Measurements from ENCODE around the gene ULK2.

Gene ULK2

GRCh38 chr17:19780846-19781245 is 86.9 kb downstream of the ULK2 start (continued):
- TF ChIP-seq ZNF132 (tag by site-specific recombination; IDR thresholded peaks at IDR 0.05; ENCODE audit: borderline replicate concordance) = no peak
- TF ChIP-seq ZNF549 (tag by site-specific recombination; IDR thresholded peaks at IDR 0.05) = no peak

GRCh38 chr17:19773534-19773933 is 94.2 kb downstream of the ULK2 start:
- H3K4me3 ChIP-seq (ENCODE audit: low read depth, low read length) = no peak overlapping the region
- POLR2A ChIA-PET = no interaction called here

DNA sequence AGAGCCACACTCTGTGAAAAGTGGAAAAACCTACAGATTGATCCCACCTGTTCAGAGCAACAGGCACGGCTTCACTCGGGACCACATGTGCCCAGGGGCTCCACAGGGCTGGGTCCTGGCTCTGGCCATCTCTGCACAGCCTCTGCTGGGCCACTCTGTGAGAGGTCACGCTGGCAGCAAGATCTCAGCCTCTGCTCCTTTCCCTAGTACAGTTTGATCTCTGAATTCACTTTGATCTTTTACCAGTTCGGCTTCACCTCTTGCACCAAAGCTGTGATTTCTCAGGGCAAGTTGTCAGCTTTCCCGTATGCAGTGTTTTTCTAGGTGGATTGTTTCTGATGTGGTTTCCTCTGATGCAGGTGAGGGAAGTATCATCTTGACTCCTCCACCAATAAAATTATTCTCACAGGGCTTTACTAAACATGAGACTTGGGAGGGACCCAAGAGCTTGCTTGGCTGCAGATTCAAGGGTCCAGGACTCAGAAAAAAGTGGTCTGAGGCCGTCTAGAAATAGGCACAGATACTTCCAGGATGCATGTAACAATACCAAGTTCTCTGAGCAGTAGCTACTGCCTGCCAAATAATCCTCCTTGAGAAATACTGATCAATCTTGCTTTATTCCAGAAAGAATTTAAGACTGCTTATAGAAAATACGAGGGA is 95.6 kb downstream of the ULK2 start:
- peaks cover 16 to 42% of the 10 kb centered on the region in 2 experiments for H3K36me3 ChIP-seq (ENCODE audit: control insufficient read depth in 2 of 2, insufficient read depth in 1 of 2, low read length in 2 of 2)
- CTCF ChIA-PET = interaction anchor here (2.3 kb wide), 1 partner anchor 9 kb away, joined by 15 read pairs; no protein-coding TSS in a partner anchor
- no peaks in the 10 kb centered on the region for H3K9me3 ChIP-seq (ENCODE audit: control insufficient read depth, insufficient read depth, low read depth, low read length)
- H3K4me3 ChIP-seq (ENCODE audit: low read depth, low read length) = no peak overlapping the region
- POLR2A ChIA-PET = interaction anchor here (1.3 kb wide), 1 partner anchor 394 kb away, joined by 3 read pairs; no protein-coding TSS in a partner anchor
- H3K27ac ChIP-seq (ENCODE audit: extremely low read depth, low read depth, low read length) = no peak overlapping the region
- TF ChIP-seq ZNF132 (tag by site-specific recombination; IDR thresholded peaks at IDR 0.05; ENCODE audit: borderline replicate concordance) (no peak), ZNF623 (tag by site-specific recombination; IDR thresholded peaks at IDR 0.05) (no peak), ZFP69B (tag by site-specific recombination; IDR thresholded peaks at IDR 0.05) (no peak)
- H3K4me1 ChIP-seq (ENCODE audit: control insufficient read depth, insufficient read depth, low read length) = no peaks in the 10 kb centered on the region

More at GRCh38 chr17:19773534-19773933, 94.2 kb downstream of the ULK2 start:
- H3K9me3 ChIP-seq (ENCODE audit: control insufficient read depth, insufficient read depth, low read depth, low read length) = no peaks in the 10 kb centered on the region
- CTCF ChIA-PET = interaction anchor here (0.7 to 1.5 kb wide), 3 partner anchors 11 to 260 kb away, joined by 3 to 10 read pairs (median 3); no protein-coding TSS in a partner anchor
- H3K4me1 ChIP-seq (ENCODE audit: control insufficient read depth, insufficient read depth, low read length) = no peaks in the 10 kb centered on the region
- H3K36me3 ChIP-seq (ENCODE audit: control insufficient read depth in 2 of 2, insufficient read depth in 1 of 2, low read length in 2 of 2) = peaks cover 30 to 56% of the 10 kb centered on the region in 2 experiments
- TF ChIP-seq ZBTB1 (tag by site-specific recombination; IDR thresholded peaks at IDR 0.05) (no peak), SCRT2 (tag by site-specific recombination; IDR thresholded peaks at IDR 0.05) (0 out of 2 replicates have a peak, but pooled peaks have one; percentile 29), ZNF157 (tag by site-specific recombination; IDR thresholded peaks at IDR 0.05) (no peak), GLIS1 (tag by site-specific recombination; IDR thresholded peaks at IDR 0.05) (no peak)
- no peak overlapping the region for H3K27ac ChIP-seq (ENCODE audit: extremely low read depth, low read depth, low read length)

DNA sequence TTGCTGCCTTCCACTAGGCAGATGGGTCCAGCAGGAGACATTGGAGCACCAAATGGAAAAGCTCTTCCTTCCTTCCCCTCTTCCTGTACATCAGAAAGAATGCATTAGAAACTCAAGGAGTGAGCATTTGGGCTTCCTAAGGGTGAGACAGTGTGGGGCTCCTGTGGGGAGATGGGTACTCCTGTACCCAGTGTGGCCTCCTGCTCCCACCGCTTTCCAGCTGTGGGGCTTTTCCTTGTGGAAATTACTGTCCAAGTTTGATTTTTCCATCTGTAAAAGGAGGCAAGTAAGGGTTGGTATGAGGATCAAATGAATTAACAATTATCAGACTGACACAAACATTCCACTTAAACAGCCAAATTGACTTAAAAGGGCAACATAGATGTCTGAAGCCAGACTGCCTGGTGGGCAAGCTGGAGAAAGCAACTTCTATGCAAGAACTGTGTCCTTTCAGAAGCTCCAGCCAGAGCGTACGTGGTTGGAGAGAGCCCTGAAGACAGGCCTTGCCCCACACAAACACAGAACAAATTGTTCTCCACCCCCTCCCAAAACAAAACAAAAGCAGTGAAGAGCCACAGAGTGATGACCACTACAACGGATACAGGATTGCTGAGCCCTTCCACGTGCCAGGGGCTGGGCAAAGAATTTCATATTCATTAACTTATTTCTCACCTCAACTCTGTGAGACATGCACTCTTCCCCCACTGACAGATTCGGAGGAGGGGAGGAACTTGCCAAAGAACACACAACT is 96.6 kb downstream of the ULK2 start:
- TF ChIP-seq ZFP69B (tag by site-specific recombination; IDR thresholded peaks at IDR 0.05) = no peak
- no peak for TF ChIP-seq ZNF132 (tag by site-specific recombination; IDR thresholded peaks at IDR 0.05; ENCODE audit: borderline replicate concordance)
- TF ChIP-seq ZNF580 (tag by site-specific recombination; IDR thresholded peaks at IDR 0.05) = no peak
- no peak for TF ChIP-seq TCF7L2 (IDR thresholded peaks at IDR 0.05; ENCODE audit: borderline replicate concordance, low read depth, low read length)
- TF ChIP-seq ZNF155 (tag by site-specific recombination; IDR thresholded peaks at IDR 0.05) = no peak
- no peak for TF ChIP-seq ZNF654 (tag by site-specific recombination; IDR thresholded peaks at IDR 0.05; ENCODE audit: low read depth)
- no peak for TF ChIP-seq ZNF19 (tag by site-specific recombination; IDR thresholded peaks at IDR 0.05; ENCODE audit: low read depth)
- TF ChIP-seq SETDB1 (IDR thresholded peaks at IDR 0.05; ENCODE audit: insufficient read length, low read length) = no peak
- no peak for TF ChIP-seq ZNF311 (tag by site-specific recombination; IDR thresholded peaks at IDR 0.05; ENCODE audit: borderline replicate concordance)
- TF ChIP-seq, protein P1, sequence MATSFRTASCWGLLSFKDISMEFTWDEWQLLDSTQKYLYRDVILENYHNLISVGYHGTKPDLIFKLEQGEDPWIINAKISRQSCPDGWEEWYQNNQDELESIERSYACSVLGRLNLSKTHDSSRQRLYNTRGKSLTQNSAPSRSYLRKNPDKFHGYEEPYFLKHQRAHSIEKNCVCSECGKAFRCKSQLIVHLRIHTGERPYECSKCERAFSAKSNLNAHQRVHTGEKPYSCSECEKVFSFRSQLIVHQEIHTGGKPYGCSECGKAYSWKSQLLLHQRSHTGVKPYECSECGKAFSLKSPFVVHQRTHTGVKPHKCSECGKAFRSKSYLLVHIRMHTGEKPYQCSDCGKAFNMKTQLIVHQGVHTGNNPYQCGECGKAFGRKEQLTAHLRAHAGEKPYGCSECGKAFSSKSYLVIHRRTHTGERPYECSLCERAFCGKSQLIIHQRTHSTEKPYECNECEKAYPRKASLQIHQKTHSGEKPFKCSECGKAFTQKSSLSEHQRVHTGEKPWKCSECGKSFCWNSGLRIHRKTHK (tag by site-specific recombination; IDR thresholded peaks at IDR 0.05) = no peak
- ChIA-PET CTCF (interaction anchor here (0.9 to 2.3 kb wide), 4 partner anchors 8 to 354 kb away, joined by 3 to 15 read pairs (median 4); no protein-coding TSS in a partner anchor), POLR2A (interaction anchor here (1.3 kb wide), 1 partner anchor 393 kb away, joined by 3 read pairs; no protein-coding TSS in a partner anchor)

More for the DNA sequence above, 96.6 kb downstream of the ULK2 start:
- Histone ChIP-seq H3K4me1 (ENCODE audit: control insufficient read depth, insufficient read depth, low read length) (no peaks in the 10 kb centered on the region), H3K36me3 (ENCODE audit: control insufficient read depth in 2 of 2, insufficient read depth in 1 of 2, low read length in 2 of 2) (peaks cover 10 to 32% of the 10 kb centered on the region in 2 experiments), H3K27ac (ENCODE audit: extremely low read depth, low read depth, low read length) (no peak overlapping the region), H3K4me3 (ENCODE audit: low read depth, low read length) (no peak overlapping the region), H3K9me3 (ENCODE audit: control insufficient read depth, insufficient read depth, low read depth, low read length) (no peaks in the 10 kb centered on the region)
